ENCODE data around the gene EPHB1. TPM values are rescaled to one million over a fixed set of nuclear protein-coding genes. Genes with fewer than 3 reads are reported as not detected.
"Not testable (repeated sequence)": the region's sequence is repeated elsewhere in the genome, so short reads cannot be mapped to it uniquely, and the experiment has no call there.

Gene EPHB1
- total RNA-seq, 3 donors from 2014 or later = 1.8 to 5.9 (median 3.4) TPM

- Histone ChIP-seq H3K27me3 (no peaks in the 10 kb centered on the region), H3K4me3 (no peak overlapping the region), H3K9me3 (no peaks in the 10 kb centered on the region), H3K4me1 (no peaks in the 10 kb centered on the region), H3K36me3 (no peaks in the 10 kb centered on the region), H3K27ac (no peak overlapping the region)
- no peak for TF ChIP-seq CTCF (IDR thresholded peaks at IDR 0.05)
- TF ChIP-seq POLR2A (IDR thresholded peaks at IDR 0.05) = no peak
- TF ChIP-seq POLR2AphosphoS5 (IDR thresholded peaks at IDR 0.05) = no peak
- intact Hi-C loops (cut with DNase I; ENCODE audit: low total_unique reads) = no loop called here
- no peak for DNase-seq (ENCODE audit: low spot score in 2 of 2)
These were observed 243.1 kb downstream of the EPHB1 start for GRCh38 chr3:135038186-135038585.

- DNase-seq (ENCODE audit: low spot score in 2 of 2); H3K9me3 ChIP-seq; H3K27me3 ChIP-seq; intact Hi-C loops (cut with DNase I; ENCODE audit: low total_unique reads); H3K4me3 ChIP-seq; H3K4me1 ChIP-seq; H3K27ac ChIP-seq; H3K36me3 ChIP-seq: not testable (repeated sequence)
These were observed 244.5 kb downstream of the EPHB1 start for GRCh38 chr3:135039536-135039935.

- intact Hi-C loops (cut with DNase I; ENCODE audit: low total_unique reads) = no loop called here
- Histone ChIP-seq H3K27me3 (no peaks in the 10 kb centered on the region), H3K4me3 (no peak overlapping the region), H3K27ac (no peak overlapping the region), H3K4me1 (no peaks in the 10 kb centered on the region), H3K9me3 (no peaks in the 10 kb centered on the region), H3K36me3 (no peaks in the 10 kb centered on the region)
- TF ChIP-seq POLR2A (IDR thresholded peaks at IDR 0.05) = no peak
- DNase-seq (ENCODE audit: low spot score in 2 of 2) = no peak
These were observed 245.5 kb downstream of the EPHB1 start for GRCh38 chr3:135040321-135041240.

GRCh38 chr3:135041601-135042000 is 246.5 kb downstream of the EPHB1 start:
- no peak for DNase-seq (ENCODE audit: low spot score in 2 of 2)
- no peak overlapping the region for H3K4me3 ChIP-seq
- no peaks in the 10 kb centered on the region for H3K4me1 ChIP-seq
- H3K9me3 ChIP-seq = no peaks in the 10 kb centered on the region
- intact Hi-C loops (cut with DNase I; ENCODE audit: low total_unique reads) = no loop called here
- no peak for TF ChIP-seq POLR2A (IDR thresholded peaks at IDR 0.05)
- TF ChIP-seq CTCF (IDR thresholded peaks at IDR 0.05) = no peak
- no peak for TF ChIP-seq POLR2AphosphoS5 (IDR thresholded peaks at IDR 0.05)
- no peaks in the 10 kb centered on the region for H3K27me3 ChIP-seq
- H3K36me3 ChIP-seq = no peaks in the 10 kb centered on the region
- H3K27ac ChIP-seq = no peak overlapping the region

GRCh38 chr3:135047061-135047460 is 252.0 kb downstream of the EPHB1 start:
- Histone ChIP-seq H3K27ac (no peak overlapping the region), H3K36me3 (no peaks in the 10 kb centered on the region), H3K4me1 (no peaks in the 10 kb centered on the region), H3K4me3 (no peak overlapping the region), H3K9me3 (no peaks in the 10 kb centered on the region), H3K27me3 (no peaks in the 10 kb centered on the region)
- intact Hi-C loops (cut with DNase I; ENCODE audit: low total_unique reads) = no loop called here
- no peak for DNase-seq (ENCODE audit: low spot score in 2 of 2)
- TF ChIP-seq POLR2A (IDR thresholded peaks at IDR 0.05) (no peak), CTCF (IDR thresholded peaks at IDR 0.05) (no peak), POLR2AphosphoS5 (IDR thresholded peaks at IDR 0.05) (no peak)

GRCh38 chr3:135050536-135050935 is 255.5 kb downstream of the EPHB1 start:
- Histone ChIP-seq H3K9me3 (no peaks in the 10 kb centered on the region), H3K27ac (no peak overlapping the region), H3K4me3 (no peak overlapping the region), H3K36me3 (no peaks in the 10 kb centered on the region), H3K27me3 (no peaks in the 10 kb centered on the region), H3K4me1 (no peaks in the 10 kb centered on the region)
- TF ChIP-seq POLR2AphosphoS5 (IDR thresholded peaks at IDR 0.05) = no peak
- TF ChIP-seq POLR2A (IDR thresholded peaks at IDR 0.05) = no peak
- TF ChIP-seq CTCF (IDR thresholded peaks at IDR 0.05) = no peak
- intact Hi-C loops (cut with DNase I; ENCODE audit: low total_unique reads) = no loop called here
- no peak for DNase-seq (ENCODE audit: low spot score in 2 of 2)
